B cell (primary cell): ENCODE results near the gene FMNL2. TPM values are rescaled to one million over a fixed set of nuclear protein-coding genes. Genes with fewer than 3 reads are reported as not detected.

Experiments used
- ATAC-seq: fragments of 200-7000 bp; cut with Tn5 transposase; one replicate; pipeline ENCODE4 v1.10.0; 2021; ENCODE audit warnings: low read depth, mild to moderate bottlenecking, moderate number of reproducible peaks, moderate library complexity
- CTCF ChIA-PET: fragments of 350-600 bp; sonication (Branson Sonifier 250); formaldehyde crosslinking; loops from one replicate; lab custom pipeline; 2021; ENCODE audit warnings: antibody characterized with exemption, inconsistent platforms; lab: Charles Lee
- POLR2A ChIA-PET: fragments of 350-600 bp; sonication (Branson Sonifier 250); formaldehyde crosslinking; loops from one replicate; lab custom pipeline; 2021; ENCODE audit warnings: antibody characterized with exemption; lab: Charles Lee
- DNase-seq: peaks from one replicate; pipeline ENCODE4 v3.0.0; 2013
- H2AFZ ChIP-seq: 2 replicates; pipeline ENCODE4 v1.6.1; 2012; ENCODE audit warnings: mild to moderate bottlenecking, low read depth, low read length; ENCODE audit not compliant: insufficient read depth, poor library complexity, severe bottlenecking
- H3K27ac ChIP-seq, 2 donors: 1 replicate in 1 of 2; 2 replicates in 1 of 2; pipeline ENCODE4 v1.5.1; 2012 to 2013; ENCODE audit warnings: low read length in 2 of 2, mild to moderate bottlenecking in 2 of 2, moderate library complexity in 1 of 2
- H3K27me3 ChIP-seq, 4 experiments: fragments of 200-600 bp in 1 of 4; sonication (generic) in 1 of 4; replicated peaks in 1 of 4; 1 replicate in 2 of 4; 2 replicates in 2 of 4; pipeline versions ENCODE4 v1.6.1 to v1.7.0; 2013 to 2016; ENCODE audit warnings: low read length in 3 of 4, mild to moderate bottlenecking in 2 of 4, mixed read lengths in 1 of 4, moderate library complexity in 1 of 4; ENCODE audit not compliant: insufficient read depth in 4 of 4, control insufficient read depth in 3 of 4; ENCODE audit errors: control extremely low read depth in 1 of 4
- H3K36me3 ChIP-seq, 2 experiments: replicated peaks in 1 of 2; 1 replicate in 1 of 2; 2 replicates in 1 of 2; pipeline versions ENCODE4 v1.6.1 to v1.7.1; 2013; ENCODE audit warnings: low read length in 1 of 2; ENCODE audit not compliant: insufficient read depth in 2 of 2, control insufficient read depth in 1 of 2; ENCODE audit errors: control extremely low read depth in 1 of 2, extremely low read depth in 1 of 2
- H3K4me1 ChIP-seq, 2 donors: fragments of 200-600 bp in 1 of 2; sonication (generic) in 1 of 2; 1 replicate in 1 of 2; 2 replicates in 1 of 2; pipeline versions ENCODE4 v1.5.1 to v1.6.1; 2013 to 2017; ENCODE audit warnings: low read length in 2 of 2; ENCODE audit not compliant: control insufficient read depth in 2 of 2, insufficient read depth in 2 of 2
- H3K4me2 ChIP-seq: replicated peaks from 2 replicates; pipeline ENCODE3; 2012; ENCODE audit warnings: mild to moderate bottlenecking, low read depth, low read length; ENCODE audit not compliant: poor library complexity, severe bottlenecking
- H3K4me3 ChIP-seq, 5 experiments: fragments of 200-600 bp in 1 of 5; sonication (generic) in 1 of 5; 1 replicate in 3 of 5; 2 replicates in 2 of 5; pipeline versions ENCODE4 v1.5.1 to v1.7.0; 2011 to 2016; ENCODE audit warnings: low read length in 4 of 5, mild to moderate bottlenecking in 4 of 5, low read depth in 2 of 5, control low read depth in 1 of 5, moderate library complexity in 1 of 5; ENCODE audit not compliant: insufficient read depth in 1 of 5; ENCODE audit errors: control extremely low read depth in 1 of 5, extremely low read depth in 1 of 5
- H3K79me2 ChIP-seq: fragments of 200-600 bp; sonication (generic); one replicate; pipeline ENCODE4 v1.6.0; 2016; ENCODE audit warnings: low read length; ENCODE audit not compliant: control insufficient read depth, insufficient read depth
- H3K9ac ChIP-seq: fragments of 200-600 bp; sonication (generic); 2 replicates; pipeline ENCODE4 v1.6.1; 2017; ENCODE audit warnings: mild to moderate bottlenecking, low read length, moderate library complexity
- H3K9me3 ChIP-seq, 3 donors: one replicate each; pipeline versions ENCODE4 v1.6.1 to v1.7.1; 2013; ENCODE audit warnings: low read length in 2 of 3; ENCODE audit not compliant: control insufficient read depth in 2 of 3, insufficient read depth in 1 of 3; ENCODE audit errors: control extremely low read depth in 1 of 3
- H4K20me1 ChIP-seq: 2 replicates; pipeline ENCODE4 v1.6.0; 2012; ENCODE audit warnings: mild to moderate bottlenecking, low read length; ENCODE audit not compliant: insufficient read depth, control insufficient read depth, poor library complexity, severe bottlenecking
- H3K27ac Mint-ChIP-seq: one replicate; pipeline ENCODE4 v1.8.0; 2021; ENCODE audit warnings: mixed read lengths
- H3K27me3 Mint-ChIP-seq: one replicate; pipeline ENCODE4 v1.8.0; 2021; ENCODE audit warnings: mixed read lengths
- H3K4me1 Mint-ChIP-seq: one replicate; pipeline ENCODE4 v1.8.0; 2021; ENCODE audit warnings: mixed read lengths
- H3K4me3 Mint-ChIP-seq: one replicate; pipeline ENCODE4 v1.8.0; 2021; ENCODE audit warnings: mixed read lengths
- H3K9me3 Mint-ChIP-seq: one replicate; pipeline ENCODE4 v1.8.0; 2022; ENCODE audit warnings: mixed read lengths; ENCODE audit not compliant: insufficient read depth
- CTCF ChIP-seq: fragments of 200-600 bp; IDR thresholded peaks from one replicate; pipeline ENCODE4 v1.8.0; 2022; ENCODE audit warnings: antibody characterized with exemption, mild to moderate bottlenecking
- EZH2 ChIP-seq: IDR thresholded peaks from 2 replicates; pipeline ENCODE4 v1.6.1; 2012; ENCODE audit warnings: borderline replicate concordance, low read depth, mild to moderate bottlenecking, moderate library complexity, low read length; ENCODE audit not compliant: insufficient read depth, poor library complexity, severe bottlenecking
- WGBS: methylation state at CpG from one replicate; pipeline ENCODE4 v1.1.5; 2013; ENCODE audit warnings: missing lambda C conversion rate; ENCODE audit not compliant: insufficient coverage; 5-methylcytosine and 5-hydroxymethylcytosine counted together
- intact Hi-C: fragments of 100-400 bp; cut with micrococcal nuclease; formaldehyde crosslinking; loops from one replicate; pipeline ENCODE4 v1.10.0; 2022
- polyA plus RNA-seq: library from polyadenylated mRNA; depleted of rRNA; stranded (reverse); fragments of >200 nt; gene quantifications from 2 replicates; pipeline ENCODE4 v1.2.3, GENCODE V29; 2012
- total RNA-seq, 2 donors: library from RNA; stranded (reverse); fragments of 120-200 nt in 1 of 2; gene quantifications; 1 replicate in 1 of 2; 2 replicates in 1 of 2; pipeline versions ENCODE4 v1.2.3 to v1.2.4, GENCODE V29; 2013 to 2022

FMNL2 gene
- total and polyA plus RNA-seq, 2 donors (not counting 1 experiment from before 2014, with no cell fraction given) = 0.73 to 8.8 TPM

GRCh38 chr2:152297715-152298114 is 37.3 kb upstream of the FMNL2 start:
- Histone ChIP-seq H2AFZ (no peak overlapping the region), H3K9ac (no peak overlapping the region), H3K27me3 (no peaks in the 10 kb centered on the region), H4K20me1 (no peaks in the 10 kb centered on the region), H3K4me1 (no peaks in the 10 kb centered on the region), H3K27ac (no peak overlapping the region), H3K4me3 (no peak overlapping the region), H3K79me2 (no peaks in the 10 kb centered on the region), H3K36me3 (no peaks in the 10 kb centered on the region), H3K4me2 (no peak overlapping the region), H3K9me3 (no peaks in the 10 kb centered on the region)
- DNase-seq = no peak
- intact Hi-C loops = no loop called here
- Mint-ChIP-seq H3K9me3 (no peaks in the 10 kb centered on the region), H3K4me3 (no peak overlapping the region), H3K27ac (no peak overlapping the region), H3K27me3 (peaks cover 11% of the 10 kb centered on the region), H3K4me1 (no peaks in the 10 kb centered on the region)
- no peak for ATAC-seq
- ChIA-PET CTCF (no interaction called here), POLR2A (no interaction called here)
- no peak for TF ChIP-seq EZH2
- TF ChIP-seq CTCF = no peak
- WGBS = 100% methylated on average over 2 of the region's 2 CpGs

GRCh38 chr2:152298754-152299153 is 36.2 kb upstream of the FMNL2 start:
- no peaks in the 10 kb centered on the region for H3K4me1 ChIP-seq
- H3K4me3 ChIP-seq = no peak overlapping the region
- intact Hi-C loops = no loop called here
- no peaks in the 10 kb centered on the region for H4K20me1 ChIP-seq
- POLR2A ChIA-PET = no interaction called here
- DNase-seq (no peak), ATAC-seq (no peak)
- H3K4me2 ChIP-seq = no peak overlapping the region
- TF ChIP-seq EZH2 (no peak), CTCF (no peak)
- Mint-ChIP-seq H3K9me3 (no peaks in the 10 kb centered on the region), H3K27me3 (peaks cover 17% of the 10 kb centered on the region), H3K4me1 (no peaks in the 10 kb centered on the region), H3K4me3 (no peak overlapping the region), H3K27ac (no peak overlapping the region)
- no peaks in the 10 kb centered on the region for H3K79me2 ChIP-seq
- no peak overlapping the region for H3K9ac ChIP-seq
- no peak overlapping the region for H3K27ac ChIP-seq
- no peaks in the 10 kb centered on the region for H3K36me3 ChIP-seq
- WGBS = no CpG with 5 or more reads among the region's 1 CpG
- H3K27me3 ChIP-seq = no peaks in the 10 kb centered on the region
- no peak overlapping the region for H2AFZ ChIP-seq
- no peaks in the 10 kb centered on the region for H3K9me3 ChIP-seq
- CTCF ChIA-PET = no interaction called here
